ENCODE results near the gene KRT83.

GRCh38 chr12:52316701-52317100 lies 4.5 kb downstream of the KRT83 start:
- no peak for TF ChIP-seq EZH2 (IDR thresholded peaks at IDR 0.05; ENCODE audit: low read length)
- no peak for TF ChIP-seq CTCF (optimal IDR thresholded peaks at IDR 0.05 in 1 of 3, IDR thresholded peaks at IDR 0.05 in 1 of 3, conservative IDR thresholded peaks at IDR 0.05 in 1 of 3; ENCODE audit: extremely low read depth in 1 of 3, insufficient read depth in 2 of 3, low read length in 3 of 3)
